Measurements from ENCODE around the gene PELI1. TPM values are rescaled to one million over a fixed set of nuclear protein-coding genes. Genes with fewer than 3 reads are reported as not detected.

The PELI1 gene
- total and polyA plus RNA-seq, 2 donors (not counting 3 experiments of a cell fraction or from before 2014, with no cell fraction given), result 14.2 to 30.9 TPM

GRCh38 chr2:64189167-64189566 lies 44.9 kb upstream of the PELI1 start:
- no peaks in the 10 kb centered on the region for H3K9me3 ChIP-seq (replicated peaks; ENCODE audit: control insufficient read depth, insufficient read depth, low read length)
- H3K4me2 ChIP-seq (ENCODE audit: insufficient read depth, low read length), result no peak overlapping the region
- H3K36me3 ChIP-seq (ENCODE audit: control insufficient read depth in 2 of 2, extremely low read depth in 1 of 2, insufficient read depth in 2 of 2, low read length in 2 of 2), result no peaks in the 10 kb centered on the region
- BruUV-seq (replicated peaks), result no TSS peak
- dilution Hi-C loops (cut with MboI; ENCODE audit: extremely low pct_ligation_motif_present, low sequenced_read_pairs), result no loop called here
- POLR2A ChIA-PET, result no interaction called here
- no peak overlapping the region for H3K9ac ChIP-seq (replicated peaks; ENCODE audit: extremely low read depth, insufficient read depth, low read length)
- no peaks in the 10 kb centered on the region for H3K79me2 ChIP-seq (ENCODE audit: control insufficient read depth, insufficient read depth, low read length)
- intact Hi-C loops (cut with micrococcal nuclease), result no loop called here
- H3K4me1 ChIP-seq (ENCODE audit: control insufficient read depth, extremely low read depth, insufficient read depth, low read length), result no peaks in the 10 kb centered on the region
- DNase-seq (ENCODE audit: low read depth, low spot score) (no peak), FAIRE-seq (no peak)
- CTCF ChIA-PET, result interaction anchor here (1.5 kb wide), 1 partner anchor 123 kb away, joined by 3 read pairs; no protein-coding TSS in a partner anchor
- TF ChIP-seq JUN (IDR thresholded peaks at IDR 0.05; ENCODE audit: borderline replicate concordance, insufficient read depth, insufficient read length, low read depth), result no peak
- no peak for TF ChIP-seq GATA2 (IDR thresholded peaks at IDR 0.05; ENCODE audit: insufficient read depth, insufficient read length, low read depth, low read length)
- no peak for TF ChIP-seq POLR2A (IDR thresholded peaks at IDR 0.05; ENCODE audit: low read depth, low read length)
- TF ChIP-seq MYC (IDR thresholded peaks at IDR 0.05; ENCODE audit: low read depth, low read length), result no peak
- TF ChIP-seq MAX (IDR thresholded peaks at IDR 0.05; ENCODE audit: insufficient read depth, insufficient read length), result no peak
- TF ChIP-seq CTCF (IDR thresholded peaks at IDR 0.05; ENCODE audit: extremely low read depth in 1 of 2, insufficient read depth in 1 of 2, low read depth in 1 of 2, low read length in 2 of 2), result no peak
- TF ChIP-seq FOS (IDR thresholded peaks at IDR 0.05; ENCODE audit: borderline replicate concordance, insufficient read depth, low read length), result no peak
- H3K9me1 ChIP-seq (replicated peaks; ENCODE audit: control insufficient read depth, extremely low read depth, insufficient read depth, low read length), result no peaks in the 10 kb centered on the region
- H3K27me3 ChIP-seq (ENCODE audit: control insufficient read depth in 2 of 2, insufficient read depth in 2 of 2, low read length in 2 of 2), result no peaks in the 10 kb centered on the region
- no peaks in the 10 kb centered on the region for H4K20me1 ChIP-seq (replicated peaks; ENCODE audit: control insufficient read depth, extremely low read depth, insufficient read depth, low read length)
- H3K27ac ChIP-seq (ENCODE audit: insufficient read depth, low read depth, low read length), result no peak overlapping the region
- H2AFZ ChIP-seq (ENCODE audit: low read depth, low read length), result no peak overlapping the region
- no peak overlapping the region for H3K4me3 ChIP-seq (replicated peaks in 1 of 3; ENCODE audit: insufficient read depth in 1 of 3, low read depth in 1 of 3, low read length in 3 of 3)
